HG02943 (cell line): ENCODE data around the gene ST6GAL2.

ENCODE experiments used
- ATAC-seq: cut with Tn5 transposase; IDR thresholded peaks from one replicate; pipeline ENCODE4 v1.9.1; 2021; ENCODE audit warnings: mild to moderate bottlenecking, low read depth, moderate library complexity; ENCODE audit not compliant: unreplicated experiment

Gene ST6GAL2

DNA sequence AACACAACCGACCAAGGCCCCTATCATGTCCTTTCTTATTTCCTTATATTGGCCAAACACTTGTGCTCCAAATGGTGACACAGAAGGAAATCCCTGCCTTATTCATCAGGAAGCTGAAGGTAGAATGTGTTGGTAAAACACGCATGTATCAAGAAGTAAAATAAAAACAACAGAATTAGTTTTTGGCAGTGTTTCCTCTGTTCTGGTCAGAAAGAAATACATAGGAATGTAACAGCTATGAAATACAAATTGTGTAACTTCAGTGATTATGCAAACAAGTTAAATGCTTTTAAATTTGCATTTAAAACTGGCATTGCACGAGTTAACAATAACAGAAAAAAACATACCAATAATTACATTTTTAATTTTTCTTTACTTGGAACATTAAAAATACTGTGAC, 19.3 kb downstream of the ST6GAL2 start:
- ATAC-seq: no peak

DNA sequence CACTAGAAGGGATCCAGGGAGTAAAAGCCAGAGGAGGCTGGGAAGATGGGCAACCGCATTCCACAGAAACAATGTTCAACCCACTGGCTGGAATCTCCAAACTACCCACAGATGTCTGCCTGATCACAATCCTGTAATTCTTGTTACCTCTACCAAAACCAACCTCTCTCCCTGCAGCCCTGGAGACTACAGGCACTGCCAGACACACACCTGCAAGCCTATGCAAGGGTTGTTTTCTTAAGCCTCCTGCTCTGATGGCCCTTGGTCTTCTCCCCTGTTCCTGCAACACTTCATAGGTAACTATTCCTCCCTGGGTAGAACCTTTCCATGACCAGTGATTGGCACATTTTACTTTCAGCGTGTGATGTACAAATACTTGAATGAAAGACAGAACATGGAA, 21.9 kb downstream of the ST6GAL2 start:
- ATAC-seq: no peak

DNA sequence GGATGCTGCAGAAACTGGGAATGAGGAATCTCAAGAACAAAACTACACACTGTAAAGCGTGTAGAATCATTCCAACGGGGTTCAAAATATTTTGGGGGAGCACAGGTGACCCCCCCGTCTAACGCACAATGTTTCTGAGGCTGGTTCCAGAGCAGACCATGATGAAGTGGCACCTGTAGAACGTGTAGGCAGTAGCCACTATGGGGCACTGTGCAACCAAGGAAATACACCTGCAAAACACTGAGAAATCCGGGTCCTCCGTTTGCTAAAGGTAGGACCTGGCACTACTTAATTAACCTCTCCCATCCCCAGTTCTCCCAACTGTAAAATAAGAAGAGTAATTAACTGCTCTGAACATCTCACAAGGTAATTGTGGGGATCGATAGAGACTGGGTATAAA, 22.6 kb downstream of the ST6GAL2 start:
- ATAC-seq: no peak

DNA sequence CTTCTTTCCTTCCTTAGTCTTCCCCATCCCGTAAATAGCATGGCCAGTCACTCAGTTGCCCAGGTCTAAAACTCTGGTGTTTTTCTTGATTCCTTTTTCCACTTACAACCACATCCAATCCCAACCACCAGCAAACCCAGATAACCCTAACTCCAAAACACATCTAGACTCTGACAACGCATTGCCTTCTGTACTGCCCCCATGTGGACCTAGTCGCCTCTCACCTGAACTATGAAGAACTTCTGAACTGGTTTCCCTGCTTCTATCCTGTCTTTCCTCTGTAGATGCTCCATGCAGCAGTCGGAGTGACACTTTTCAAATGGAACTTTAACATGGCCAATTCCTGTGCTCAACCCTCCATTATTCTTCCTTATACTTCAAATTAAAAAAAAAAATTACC, 26.5 kb downstream of the ST6GAL2 start:
- ATAC-seq: no peak

DNA sequence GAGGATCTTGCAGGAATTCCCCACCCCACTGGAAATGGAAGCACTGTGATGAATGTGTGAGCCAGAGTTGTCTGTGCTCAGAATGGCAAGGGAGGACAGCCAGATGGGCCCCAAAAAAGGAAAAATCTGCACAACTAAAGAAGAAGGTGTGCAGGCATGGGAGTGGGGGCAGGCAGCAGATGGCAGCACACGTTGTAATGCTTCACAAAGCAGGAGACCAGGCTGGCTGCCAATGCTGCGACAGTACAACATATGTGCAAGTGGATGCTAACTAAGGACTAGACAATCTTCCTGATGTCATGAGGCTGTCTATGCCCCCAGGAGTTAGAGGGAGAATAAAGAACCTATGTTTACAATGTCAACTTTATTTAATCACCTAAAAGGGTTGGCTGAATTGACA, 27.2 kb downstream of the ST6GAL2 start:
- no peak for ATAC-seq

DNA sequence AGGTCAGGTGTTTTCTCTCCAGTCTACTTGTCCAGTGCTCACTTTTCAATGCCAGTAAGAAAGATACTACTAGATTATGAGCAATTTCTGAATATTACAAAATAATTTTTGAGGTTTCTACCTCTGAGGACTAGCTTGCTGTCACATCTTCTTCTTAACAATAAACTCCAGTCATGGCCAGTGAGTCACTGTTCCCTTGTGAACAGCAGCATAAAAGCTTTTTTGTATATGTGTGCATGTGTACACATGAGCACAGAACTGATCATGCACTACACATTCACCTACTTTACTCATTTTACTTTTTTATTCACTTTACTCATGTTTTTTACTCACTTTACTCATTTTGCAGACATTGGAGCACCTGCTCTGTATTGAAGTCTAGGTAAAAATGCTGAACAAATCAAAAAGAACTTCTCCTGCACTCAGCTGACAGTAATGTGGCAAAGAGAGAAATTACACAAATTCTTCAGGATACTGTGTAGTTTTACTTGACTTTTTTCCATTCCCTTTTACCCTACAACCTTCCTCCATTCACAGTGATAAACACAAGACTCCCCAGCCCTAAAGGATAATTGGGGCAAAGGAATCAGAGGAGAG, 28.0 kb downstream of the ST6GAL2 start:
- no peak for ATAC-seq

DNA sequence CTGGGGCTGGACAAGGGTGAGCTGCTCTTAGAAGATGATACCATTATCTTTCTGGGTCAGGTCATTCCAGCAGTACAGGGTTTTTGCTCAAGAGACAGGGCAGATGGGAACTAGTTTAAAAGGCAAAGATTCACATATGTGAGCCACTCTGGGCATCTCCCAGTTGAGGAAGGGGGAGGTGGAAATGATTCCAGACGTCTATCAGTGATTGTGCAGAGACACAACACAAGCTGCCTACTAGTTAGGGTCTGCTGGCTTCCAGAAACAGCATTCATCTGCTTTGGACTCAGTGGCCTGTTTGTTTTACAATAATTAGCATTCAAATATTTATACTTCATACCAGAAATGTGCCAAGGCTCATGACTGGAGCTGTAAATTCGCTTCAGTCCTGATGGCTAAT, 32.3 kb downstream of the ST6GAL2 start:
- ATAC-seq: no peak

DNA sequence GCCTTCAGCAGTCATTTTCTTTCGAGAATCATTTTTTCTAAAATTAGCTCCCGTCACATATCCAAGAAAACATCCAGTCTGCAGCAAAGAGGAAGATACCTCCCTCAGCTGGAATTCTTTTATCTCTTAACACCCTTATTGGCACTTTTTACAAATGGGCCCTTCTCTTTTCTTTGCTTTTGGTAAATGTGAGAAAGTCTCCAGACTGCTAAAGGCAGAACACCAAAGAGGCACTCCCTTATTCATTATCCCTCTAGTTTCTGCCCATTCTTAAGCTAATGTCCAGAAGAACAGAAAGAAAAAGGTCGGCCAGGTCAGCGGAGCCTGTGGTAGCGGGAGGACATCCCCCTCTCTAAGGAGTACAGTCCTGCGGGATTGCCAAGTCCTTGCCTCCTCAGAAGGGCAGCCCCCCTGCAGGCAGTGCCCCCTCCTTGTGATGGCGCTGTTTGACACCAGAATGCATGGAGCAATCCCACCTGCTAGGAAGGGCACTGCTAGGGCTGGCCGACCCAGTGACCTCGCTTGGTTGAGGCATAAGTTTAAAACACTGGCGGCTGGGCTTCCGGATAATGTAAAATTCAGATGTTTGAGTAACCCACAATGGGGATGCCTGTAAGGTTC, 34.0 kb downstream of the ST6GAL2 start:
- ATAC-seq: no peak

DNA sequence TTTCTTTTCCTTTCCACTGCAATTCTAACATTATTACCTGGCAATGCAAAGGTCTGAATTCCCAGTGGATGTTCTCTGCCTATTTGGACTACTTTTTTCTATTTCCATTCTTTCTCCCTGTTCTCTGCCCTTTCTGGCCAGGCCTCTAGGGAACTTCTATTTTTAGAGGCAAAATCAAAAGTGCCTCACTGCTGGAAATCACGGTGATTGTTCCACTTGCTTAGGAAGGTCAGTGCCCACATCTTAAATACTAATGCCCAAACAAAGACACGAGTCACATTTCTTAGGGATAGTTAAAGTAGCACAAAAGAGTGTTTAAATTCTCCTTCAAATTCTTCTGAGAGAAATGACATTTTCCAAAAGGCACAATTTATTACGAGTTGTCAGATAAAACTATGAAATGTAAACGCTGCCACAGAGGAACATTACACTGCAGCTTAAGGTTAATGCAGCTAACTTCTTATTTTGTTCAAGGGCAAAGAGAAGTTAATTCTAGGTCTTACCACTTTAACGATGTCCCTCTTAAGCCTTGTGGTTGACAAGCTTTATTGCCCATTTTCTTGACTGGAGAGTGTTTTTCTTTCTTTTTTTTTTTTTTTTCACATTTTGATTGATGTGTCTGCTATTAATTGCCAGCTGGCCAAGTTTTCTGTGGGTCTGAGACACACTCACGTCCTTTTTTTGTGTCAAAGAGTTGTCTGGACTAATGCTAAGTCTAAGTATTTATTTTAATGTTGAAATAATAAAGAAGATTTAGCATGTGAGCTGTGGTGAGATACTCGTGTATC, 34.7 kb downstream of the ST6GAL2 start:
- ATAC-seq: no peak

DNA sequence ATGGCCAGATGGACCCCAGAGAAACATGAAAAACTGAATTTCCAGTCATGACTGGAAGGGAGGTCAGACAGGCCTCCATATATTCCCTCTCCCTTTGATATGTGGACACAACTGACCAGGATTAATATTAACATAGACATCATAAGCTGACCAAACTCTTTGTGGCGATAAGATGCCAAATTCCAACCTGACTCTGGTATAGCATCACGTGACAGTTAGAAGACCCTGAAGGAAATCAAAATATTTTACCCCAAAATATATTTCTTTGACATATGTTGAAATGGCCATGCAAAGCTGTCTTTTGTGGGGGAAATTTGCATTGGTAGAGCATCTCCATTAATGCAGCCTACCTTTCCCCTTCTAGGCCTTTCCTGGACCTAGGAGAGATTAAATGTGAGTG, 36.7 kb downstream of the ST6GAL2 start:
- no peak for ATAC-seq

DNA sequence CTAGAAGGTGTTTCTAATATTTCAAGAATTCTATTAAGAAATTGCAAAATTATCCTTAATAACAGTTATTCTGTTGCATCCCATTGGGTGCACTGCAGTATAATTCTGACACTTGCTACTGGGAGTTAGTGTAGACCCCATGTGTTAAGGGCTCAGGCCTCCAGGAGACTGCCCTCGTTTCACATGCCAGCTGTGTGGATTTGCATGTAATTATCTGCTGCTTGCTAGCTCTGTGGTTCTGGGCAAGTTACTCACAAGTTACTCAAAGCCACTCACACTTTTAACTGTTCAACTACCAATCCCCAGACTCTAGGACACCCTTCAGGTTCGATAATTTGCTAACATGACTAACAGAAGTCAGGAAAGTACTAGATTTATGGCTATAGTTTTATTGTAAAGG, 38.6 kb downstream of the ST6GAL2 start:
- no peak for ATAC-seq

DNA sequence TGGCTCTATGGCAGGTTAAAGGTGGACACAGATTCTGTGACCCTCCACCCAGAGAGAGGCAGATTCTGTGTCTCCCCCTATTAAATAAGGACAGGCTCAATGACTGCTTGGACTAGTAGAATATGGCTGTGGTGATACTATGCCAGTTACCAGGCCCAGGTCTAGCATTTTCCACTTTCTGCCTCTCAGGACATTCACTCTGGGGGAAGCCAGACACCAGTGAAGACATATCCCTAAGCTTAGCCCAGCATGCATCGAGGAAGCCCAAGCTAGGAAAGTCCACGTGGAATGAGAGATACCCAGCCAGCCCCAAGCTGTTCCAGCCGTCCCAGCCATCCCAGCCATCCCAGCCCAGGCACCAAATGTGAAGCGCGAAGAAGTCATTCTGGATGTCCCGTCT, 40.3 kb downstream of the ST6GAL2 start:
- no peak for ATAC-seq

DNA sequence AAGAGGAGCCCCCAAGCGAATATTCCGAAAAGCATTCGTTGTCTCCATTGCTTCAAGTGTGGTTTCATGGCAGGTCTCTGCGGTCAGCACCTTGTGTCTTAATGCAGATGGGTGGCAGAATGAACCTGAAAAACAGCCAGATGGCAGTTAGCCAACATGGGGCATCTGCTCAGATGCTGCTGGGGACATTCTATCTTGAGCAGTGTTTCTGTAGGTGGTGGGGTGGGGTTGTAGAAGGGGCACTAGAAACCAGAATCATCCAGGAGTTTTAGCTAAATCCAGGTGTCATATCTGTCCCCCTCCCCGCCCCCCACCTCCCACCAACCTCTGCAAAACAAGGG, 42.1 kb downstream of the ST6GAL2 start:
- ATAC-seq: no peak

DNA sequence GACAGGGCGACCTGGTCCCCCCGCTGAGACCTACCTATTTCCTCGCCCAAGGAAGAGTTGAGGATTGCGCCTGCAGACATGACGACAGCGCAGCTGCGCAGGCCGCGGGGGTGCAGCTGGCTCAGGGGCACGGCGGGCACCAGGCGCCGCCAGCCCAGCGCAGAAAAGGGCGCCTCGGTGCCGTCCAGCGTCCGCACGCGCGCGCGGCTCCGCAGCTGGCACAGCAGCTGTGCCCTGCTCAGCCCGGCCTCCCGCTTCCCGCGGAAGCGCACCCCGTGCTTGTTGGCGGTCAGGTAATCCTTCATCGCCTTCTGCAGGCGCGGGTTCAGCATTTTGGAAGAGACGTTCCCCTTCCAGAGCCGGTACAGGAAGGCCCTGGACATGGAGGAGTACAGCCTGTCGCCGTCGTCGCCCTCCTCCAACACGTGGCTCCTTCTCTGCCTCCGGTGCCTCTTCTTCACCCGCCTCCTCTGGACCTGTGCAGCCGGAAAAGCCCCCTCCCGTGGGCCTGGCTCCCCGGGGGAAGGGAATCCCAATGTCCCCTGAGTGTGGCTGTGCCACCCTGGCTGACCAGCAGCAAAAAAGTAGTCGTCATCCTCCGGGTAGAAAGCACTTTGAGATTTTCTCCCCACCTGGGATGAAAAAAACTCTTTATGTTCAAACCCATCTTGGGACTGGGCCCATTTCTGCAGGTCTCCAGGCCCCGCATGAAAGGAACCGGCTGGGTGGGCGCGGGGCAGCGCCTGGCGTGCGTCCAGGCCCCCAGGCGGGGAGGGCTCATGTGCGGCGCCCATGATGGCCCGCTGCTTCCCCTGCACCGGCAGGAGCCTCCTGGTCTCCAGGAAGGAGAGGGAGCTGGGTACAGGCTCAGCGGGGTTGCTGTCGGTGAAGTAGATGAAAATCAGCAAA, 42.7 kb downstream of the ST6GAL2 start:
- ATAC-seq: no peak

DNA sequence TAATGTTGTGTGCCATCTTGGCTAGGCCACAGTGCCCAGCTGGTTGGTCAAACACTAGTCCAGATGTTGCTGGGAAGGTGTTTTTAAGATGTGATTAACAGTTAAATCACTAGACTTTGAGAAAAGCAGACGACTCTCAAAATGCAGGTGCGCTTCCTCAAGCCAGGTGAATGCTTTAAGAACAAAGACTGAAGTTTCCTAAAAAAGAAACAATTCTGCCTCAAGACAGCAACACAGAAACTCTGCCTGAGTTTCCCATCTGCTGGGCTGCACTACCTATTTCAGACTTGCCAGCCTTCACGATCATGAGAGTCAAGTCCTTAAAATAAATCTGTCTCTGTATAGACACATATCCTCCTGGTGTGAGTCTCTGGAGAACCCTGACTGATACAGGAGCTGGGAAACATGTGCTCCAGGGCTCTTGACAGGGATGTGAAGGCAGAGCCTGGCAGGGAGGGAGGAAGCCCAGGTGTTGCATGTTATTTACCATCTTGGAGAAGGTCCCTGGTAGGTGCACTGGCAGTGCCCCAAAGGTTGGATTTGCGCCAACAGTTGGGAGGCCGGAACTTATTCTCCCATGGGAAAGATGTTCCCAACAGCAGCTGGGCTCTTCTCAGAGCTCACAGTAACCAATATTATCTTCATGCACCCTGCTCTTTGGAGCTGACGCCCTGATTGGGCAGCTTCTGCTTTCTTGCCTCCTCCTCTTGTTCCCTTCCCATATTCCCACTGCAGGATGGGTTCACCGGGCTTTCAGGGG, 43.9 kb downstream of the ST6GAL2 start:
- no peak for ATAC-seq

DNA sequence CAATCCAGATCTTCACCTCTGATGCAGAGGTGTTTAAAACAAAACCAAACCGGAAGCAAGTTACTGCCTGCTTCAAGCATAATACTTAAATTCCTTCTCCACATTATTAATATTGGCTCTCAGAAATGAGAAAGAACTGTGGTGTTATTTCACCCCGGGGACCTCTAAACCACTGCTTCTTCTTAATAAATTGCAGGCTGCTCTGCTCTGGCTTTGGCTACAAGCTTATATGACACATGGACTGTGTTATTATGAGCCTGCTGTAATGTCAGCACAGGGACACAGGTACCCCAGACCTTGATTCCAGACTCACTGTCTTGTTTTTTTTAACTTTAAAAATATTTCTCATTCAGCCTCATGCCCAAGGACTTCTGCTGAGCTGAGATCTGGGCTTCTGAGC, 45.1 kb downstream of the ST6GAL2 start:
- ATAC-seq: no peak

DNA sequence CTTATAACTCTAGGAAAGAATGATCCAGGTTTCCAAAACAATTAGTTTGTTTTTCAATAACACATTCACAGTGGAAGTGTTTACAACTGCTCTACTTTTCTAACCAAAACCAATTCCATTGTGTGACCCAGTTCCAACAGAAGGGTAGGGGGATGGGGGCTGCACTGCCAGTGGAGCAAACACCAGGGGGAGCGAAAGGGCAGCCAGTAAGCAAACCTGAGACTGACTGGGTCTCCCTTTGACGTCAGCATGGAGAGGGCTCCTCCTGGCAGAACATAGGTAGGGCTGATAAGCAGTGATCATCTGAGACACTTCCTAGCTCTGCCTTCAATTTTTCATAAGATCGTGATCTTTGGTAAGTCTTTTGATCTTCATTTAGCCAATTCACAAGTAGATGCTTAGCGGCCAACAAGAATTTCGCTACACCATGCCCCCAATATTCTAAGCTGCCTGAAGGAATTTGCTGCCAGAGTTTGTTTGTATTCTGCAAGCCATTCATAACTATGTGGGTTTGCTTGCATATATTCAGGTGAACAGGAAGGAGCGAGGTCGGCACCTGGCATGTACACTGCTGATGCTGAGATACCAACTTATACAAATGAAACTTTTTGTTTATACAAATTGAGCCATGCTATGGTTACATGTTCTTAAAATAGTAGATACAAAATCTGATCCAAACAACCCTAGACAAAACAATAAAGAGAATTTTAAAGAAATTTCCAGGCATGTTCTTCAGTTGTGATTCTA, 45.9 kb downstream of the ST6GAL2 start:
- ATAC-seq: no peak

DNA sequence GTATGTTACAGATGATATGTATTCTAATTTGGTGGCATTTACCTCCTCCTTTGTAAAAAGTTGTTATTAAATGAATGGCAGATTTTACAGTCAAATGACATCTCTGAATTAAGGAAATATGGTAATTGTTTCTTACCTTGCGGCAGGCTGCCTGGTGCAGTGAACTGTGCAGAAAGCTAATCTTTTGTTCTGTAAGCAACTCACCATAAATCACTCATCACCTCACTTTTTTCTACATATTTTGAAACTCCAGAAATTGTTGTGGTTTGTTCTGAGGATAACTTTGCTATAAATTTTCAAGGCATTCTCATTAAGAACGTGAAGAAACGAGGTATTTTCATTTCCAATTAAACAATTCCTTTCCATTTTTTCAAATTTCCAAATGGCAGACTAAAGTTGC, 52.7 kb downstream of the ST6GAL2 start:
- ATAC-seq: no peak

DNA sequence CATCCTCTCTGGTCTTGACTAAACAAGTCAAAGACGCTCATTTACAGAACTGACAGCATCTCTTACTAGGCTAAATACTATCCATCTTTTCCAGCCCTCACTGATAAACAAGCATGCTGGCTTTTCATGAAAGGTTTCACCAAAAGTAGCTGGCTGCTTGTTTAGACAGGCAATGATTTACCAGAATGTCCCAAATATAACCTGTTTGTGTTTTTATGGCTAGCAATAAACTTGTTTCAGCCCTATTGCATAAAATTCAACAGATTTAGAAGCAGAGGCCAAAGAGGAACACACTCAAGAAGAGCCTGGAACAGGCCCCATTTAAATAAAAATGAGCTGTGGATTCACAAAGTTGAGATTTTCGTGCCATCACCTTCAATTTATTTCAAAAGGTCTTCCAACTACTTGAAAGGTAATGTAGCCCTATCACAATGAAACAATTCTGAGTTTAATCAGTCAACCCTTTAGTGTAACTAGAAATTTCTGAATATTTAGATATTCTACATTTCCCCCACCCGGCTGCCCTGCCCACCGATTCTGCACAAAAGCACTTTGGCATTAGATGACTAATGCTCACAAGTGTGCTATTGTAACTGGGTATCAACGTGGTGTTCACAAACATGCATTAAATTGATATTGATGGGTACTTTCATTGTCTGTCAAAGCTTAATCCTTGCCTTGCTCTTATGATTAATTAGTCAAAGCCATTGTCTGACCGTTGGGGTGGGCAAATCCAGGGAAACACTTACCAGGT, 54.0 kb downstream of the ST6GAL2 start:
- ATAC-seq: no peak
